Mucosa of descending colon (tissue), 3 donors: ENCODE data around the gene ACSM2B. TPM values are rescaled to one million over a fixed set of nuclear protein-coding genes. Genes with fewer than 3 reads are reported as not detected.

ENCODE experiments used
- total RNA-seq, 3 donors: library from RNA; stranded (reverse); fragmentation: NEBNext Ultra II Directional in 2 of 3; extraction: Animal tissue kit (Norgen Biotek cat#: 25700) in 2 of 3; gene quantifications; one replicate each; pipeline versions ENCODE4 v1.2.1 to v1.2.4, GENCODE V29; 2021 to 2023
- donor health status: DM: no; HTN: no; CAD: no; lungs with moderate emphysema.
- donor health status: DM: no; HTN: no; CAD: no.
- donor health status: DM: no; HTN: yes; CAD: no.

The ACSM2B gene
- total RNA-seq, 3 donors from 2014 or later: not detected

Other genes with a start within 250 kb of the ACSM2B start
- 1 to 10 TPM in 2 of 3 donors, under 1 TPM in 1; 0.85 to 6.2 (median 2.5) TPM for gene GP2, start 248.9 kb downstream of the ACSM2B start, total RNA-seq
- not detected for gene UMOD, start 223.7 kb downstream of the ACSM2B start, total RNA-seq
- not detected for gene PDILT, start 171.6 kb downstream of the ACSM2B start, total RNA-seq
- gene ACSM5, start 166.8 kb downstream of the ACSM2B start, total RNA-seq: 1 to 10 TPM in 1 of 3 donors, under 1 TPM in 2; 0.67 to 5.1 (median 0.89) TPM
- not detected for gene ACSM2A, start 124.8 kb downstream of the ACSM2B start, total RNA-seq
- 1 to 10 TPM; 1.4 to 3.3 (median 1.5) TPM for gene ACSM1, start 121.3 kb upstream of the ACSM2B start, total RNA-seq
- gene THUMPD1, start 165.5 kb upstream of the ACSM2B start, total RNA-seq: 10 to 100 TPM; 30.8 to 52.8 (median 32.4) TPM
- 10 to 100 TPM; 27.0 to 45.1 (median 42.2) TPM for gene ACSM3, start 187.6 kb upstream of the ACSM2B start, total RNA-seq
- gene ERI2, start 230.1 kb upstream of the ACSM2B start, total RNA-seq: 10 to 100 TPM; 16.2 to 30.3 (median 30.2) TPM
- gene REXO5, start 230.2 kb upstream of the ACSM2B start, total RNA-seq: 1 to 10 TPM; 3.0 to 6.9 (median 4.1) TPM